SK-N-SH (cell line): ENCODE measurements around the gene HAUS7. TPM values are rescaled to one million over a fixed set of nuclear protein-coding genes. Genes with fewer than 3 reads are reported as not detected.

Experiments used
- CTCF ChIA-PET: fragments of 300-600, 350-600 bp; formaldehyde crosslinking; extraction: SDS; loops from one replicate; lab custom pipeline; 2021; lab: Yijun Ruan, JAX
- POLR2A ChIA-PET: fragments of 350-600 bp; sonication (Branson Sonifier 250); formaldehyde crosslinking; extraction: SDS; loops from one replicate; lab custom pipeline; 2020; ENCODE audit warnings: antibody characterized with exemption, inconsistent platforms; lab: Yijun Ruan, JAX
- DNase-seq: peaks from one replicate; pipeline ENCODE4 v3.0.0; 2012
- H2AFZ ChIP-seq: fragments of 200-600 bp; sonication (generic); 2 replicates; pipeline ENCODE4 v1.8.1; 2016; ENCODE audit warnings: antibody characterized with exemption, mild to moderate bottlenecking, low read depth
- H3F3A ChIP-seq: fragments of 200-600 bp; sonication (generic); replicated peaks from 2 replicates; pipeline ENCODE3; 2016; ENCODE audit warnings: antibody characterized with exemption, mild to moderate bottlenecking; ENCODE audit not compliant: insufficient read depth
- H3K27ac ChIP-seq, 2 experiments: fragments of 200-500 bp in 1 of 2; fragments of 200-600 bp in 1 of 2; sonication (Bioruptor generic) in 1 of 2; sonication (generic), shearing (Covaris generic) in 1 of 2; 2 replicates each; pipeline versions ENCODE4 v1.5.1 to v1.6.1; 2014 to 2016; ENCODE audit warnings: low read depth in 2 of 2, inconsistent platforms in 1 of 2, low read length in 1 of 2, mild to moderate bottlenecking in 1 of 2, mixed read lengths in 1 of 2
- H3K27me3 ChIP-seq: fragments of 200-600 bp; sonication (generic), shearing (Covaris generic); 2 replicates; pipeline ENCODE4 v1.6.1; 2016; ENCODE audit warnings: mixed run types; ENCODE audit not compliant: insufficient read depth
- H3K36me3 ChIP-seq, 2 experiments: fragments of 200-500 bp in 1 of 2; fragments of 200-600 bp in 1 of 2; sonication (Bioruptor generic) in 1 of 2; sonication (generic) in 1 of 2; replicated peaks in 1 of 2; 2 replicates each; pipeline versions ENCODE3 to v1.5.1; 2014 to 2016; ENCODE audit warnings: low read length in 1 of 2, mild to moderate bottlenecking in 1 of 2; ENCODE audit not compliant: insufficient read depth in 2 of 2, control insufficient read depth in 1 of 2
- H3K4me1 ChIP-seq, 2 experiments: fragments of 200-500 bp in 1 of 2; fragments of 200-600 bp in 1 of 2; sonication (Bioruptor generic) in 1 of 2; sonication (generic), shearing (Covaris generic) in 1 of 2; 2 replicates each; pipeline versions ENCODE4 v1.5.1 to v1.6.1; 2014 to 2016; ENCODE audit warnings: low read depth in 1 of 2, low read length in 1 of 2, mixed run types in 1 of 2; ENCODE audit not compliant: insufficient read depth in 2 of 2, control insufficient read depth in 1 of 2
- H3K4me2 ChIP-seq: fragments of 200-600 bp; sonication (generic), shearing (Covaris generic); 2 replicates; pipeline ENCODE4 v1.6.1; 2017; ENCODE audit warnings: mixed run types
- H3K4me3 ChIP-seq, 2 experiments: fragments of 200-500 bp in 1 of 2; fragments of 200-600 bp in 1 of 2; sonication (Bioruptor generic) in 1 of 2; sonication (generic), shearing (Covaris generic) in 1 of 2; 2 replicates each; pipeline versions ENCODE4 v1.5.1 to v1.8.1; 2014 to 2016; ENCODE audit warnings: low read depth in 2 of 2, inconsistent platforms in 1 of 2, low read length in 1 of 2, mild to moderate bottlenecking in 1 of 2, mixed read lengths in 1 of 2, moderate library complexity in 1 of 2
- H3K79me2 ChIP-seq: fragments of 200-600 bp; sonication (generic); 2 replicates; pipeline ENCODE4 v1.8.1; 2017; ENCODE audit warnings: mild to moderate bottlenecking; ENCODE audit not compliant: insufficient read depth
- H3K9ac ChIP-seq: fragments of 200-600 bp; sonication (generic); 2 replicates; pipeline ENCODE4 v1.6.1; 2017; ENCODE audit warnings: mixed run types
- H3K9me2 ChIP-seq: fragments of 200-600 bp; sonication (generic); 2 replicates; pipeline ENCODE4 v1.6.1; 2017; ENCODE audit warnings: mixed run types
- H3K9me3 ChIP-seq: fragments of 200-600 bp; sonication (generic); 2 replicates; pipeline ENCODE4 v1.6.1; 2017; ENCODE audit warnings: mixed run types, mild to moderate bottlenecking, moderate library complexity
- H4K20me1 ChIP-seq: fragments of 200-600 bp; sonication (generic); 2 replicates; pipeline ENCODE4 v1.6.1; 2017; ENCODE audit warnings: mild to moderate bottlenecking, mixed run types; ENCODE audit not compliant: insufficient read depth
- CTCF ChIP-seq: fragments of 200-600 bp; sonication (generic); IDR thresholded peaks from 2 replicates; pipeline ENCODE4 v1.6.1; 2017; ENCODE audit warnings: antibody characterized with exemption, mild to moderate bottlenecking, moderate library complexity
- ELF1 ChIP-seq: IDR thresholded peaks from 2 replicates; pipeline ENCODE4 v1.4.0; 2012
- GATA2 ChIP-seq: sonication (generic); formaldehyde crosslinking; IDR thresholded peaks from 2 replicates; pipeline ENCODE4 v1.5.0; 2020; ENCODE audit warnings: mild to moderate bottlenecking, missing genetic modification reagents
- IRF3 ChIP-seq: fragments of 150-350 bp; IDR thresholded peaks from 2 replicates; pipeline ENCODE4 v1.6.1; 2016; ENCODE audit warnings: mild to moderate bottlenecking, low read depth, low read length
- RAD21 ChIP-seq: IDR thresholded peaks from 2 replicates; pipeline ENCODE4 v1.6.1; 2012; ENCODE audit warnings: mild to moderate bottlenecking, low read length
- RXRA ChIP-seq: IDR thresholded peaks from 2 replicates; pipeline ENCODE4 v1.4.0; 2012; ENCODE audit warnings: low read depth, mild to moderate bottlenecking, borderline replicate concordance
- SMC3 ChIP-seq: IDR thresholded peaks from 2 replicates; pipeline ENCODE4 v1.6.1; 2012; ENCODE audit warnings: low read depth, low read length, improper control_type of control experiment
- TCF12 ChIP-seq: IDR thresholded peaks from 2 replicates; pipeline ENCODE4 v1.4.0; 2012
- WGBS: methylation state at CpG from one replicate; pipeline ENCODE4 v1.1.6; 2017; ENCODE audit warnings: low lambda C conversion rate; 5-methylcytosine and 5-hydroxymethylcytosine counted together
- polyA plus RNA-seq, 3 experiments: library from polyadenylated mRNA; depleted of rRNA; stranded (reverse); fragments of >200 nt; gene quantifications; 2 replicates each; pipeline ENCODE4 v1.2.3, GENCODE V29; 2012
- TF ChIP-seq, protein P1 (sequence below): IDR thresholded peaks from 2 replicates; pipeline ENCODE4 v1.4.0; 2012; ENCODE audit warnings: low read depth
- TF ChIP-seq, protein P2 (sequence below): IDR thresholded peaks from 2 replicates; pipeline ENCODE4 v1.4.0; 2012; ENCODE audit warnings: low read depth, borderline replicate concordance

The HAUS7 gene
- polyA plus RNA-seq, 1 of the 3 experiments (the other 2 are of a cell fraction) = 39.7 TPM

- Histone ChIP-seq H3K36me3 (no peaks in the 10 kb centered on the region), H3K27me3 (peaks cover 46% of the 10 kb centered on the region), H3K4me3 (no peak overlapping the region)
- DNase-seq = no peak
- CTCF ChIA-PET = interaction anchor here (0.7 to 2.9 kb wide), 16 partner anchors 10 to 497 kb away, joined by 3 to 24 read pairs (median 3); partner anchors contain the start of gene PNMA6E
- POLR2A ChIA-PET = no interaction called here
- TF ChIP-seq SMC3 = peak; percentile 45
- TF ChIP-seq CTCF = peak; percentile 31; the same call in 1 of the 2 replicates
- TF ChIP-seq GATA2 (CRISPR knock-in tag) = no peak
- no peak for TF ChIP-seq TCF12
- no peak for TF ChIP-seq ELF1
- peak; percentile 59 for TF ChIP-seq RAD21
- TF ChIP-seq, all 33 proteins: peak for 3
- no peak overlapping the region for H2AFZ ChIP-seq
- no peaks in the 10 kb centered on the region for H3K79me2 ChIP-seq
- H3K9ac ChIP-seq = no peak overlapping the region
- H3K9me2 ChIP-seq = no peaks in the 10 kb centered on the region
- H3K27ac ChIP-seq = no peak overlapping the region
- H3K9me3 ChIP-seq = no peaks in the 10 kb centered on the region
- no peak overlapping the region for H3K4me2 ChIP-seq
- H3F3A ChIP-seq = no peaks in the 10 kb centered on the region
- H4K20me1 ChIP-seq = no peaks in the 10 kb centered on the region
- WGBS = 17% methylated on average over 7 of the region's 8 CpGs
- H3K4me1 ChIP-seq = no peaks in the 10 kb centered on the region
These were observed 31.8 kb downstream of the HAUS7 start for GRCh38 chrX:153438532-153438931.

DNA sequence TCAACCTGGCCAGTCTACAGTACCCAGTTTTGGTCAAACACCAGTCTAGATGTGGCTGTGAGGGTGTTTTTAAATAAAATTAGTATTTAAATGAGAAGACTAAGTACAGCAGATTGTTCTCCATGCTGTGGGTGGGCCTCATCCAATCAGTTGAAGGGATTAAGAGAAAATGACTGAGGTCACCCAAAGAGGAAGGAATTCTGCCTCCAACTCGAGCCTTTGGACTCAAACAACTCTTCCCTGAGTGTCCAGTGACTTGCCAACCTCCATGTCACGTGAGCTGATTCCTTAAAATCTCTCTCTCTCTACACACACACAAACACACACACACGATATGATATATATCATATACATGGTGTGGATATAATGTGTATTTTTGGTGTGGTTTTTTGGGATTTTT lies 34.5 kb downstream of the HAUS7 start:
- no peak overlapping the region for H2AFZ ChIP-seq
- H3K27ac ChIP-seq = no peak overlapping the region
- H3K9me3 ChIP-seq = no peaks in the 10 kb centered on the region
- H3K4me3 ChIP-seq = no peak overlapping the region
- WGBS = 15% methylated on average over 3 of the region's 3 CpGs
- TF ChIP-seq, protein P1, sequence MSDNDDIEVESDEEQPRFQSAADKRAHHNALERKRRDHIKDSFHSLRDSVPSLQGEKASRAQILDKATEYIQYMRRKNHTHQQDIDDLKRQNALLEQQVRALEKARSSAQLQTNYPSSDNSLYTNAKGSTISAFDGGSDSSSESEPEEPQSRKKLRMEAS = no peak
- TF ChIP-seq, protein P2, sequence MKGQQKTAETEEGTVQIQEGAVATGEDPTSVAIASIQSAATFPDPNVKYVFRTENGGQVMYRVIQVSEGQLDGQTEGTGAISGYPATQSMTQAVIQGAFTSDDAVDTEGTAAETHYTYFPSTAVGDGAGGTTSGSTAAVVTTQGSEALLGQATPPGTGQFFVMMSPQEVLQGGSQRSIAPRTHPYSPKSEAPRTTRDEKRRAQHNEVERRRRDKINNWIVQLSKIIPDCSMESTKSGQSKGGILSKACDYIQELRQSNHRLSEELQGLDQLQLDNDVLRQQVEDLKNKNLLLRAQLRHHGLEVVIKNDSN = no peak
- no peak for TF ChIP-seq IRF3
- no peak for TF ChIP-seq RXRA
- peaks cover 38% of the 10 kb centered on the region; the same call in 1 of the 2 replicates for H3K27me3 ChIP-seq
- no peak overlapping the region for H3K4me2 ChIP-seq
- no peaks in the 10 kb centered on the region for H3K9me2 ChIP-seq
- H4K20me1 ChIP-seq = no peaks in the 10 kb centered on the region
- no peaks in the 10 kb centered on the region for H3K79me2 ChIP-seq
- no peak for DNase-seq
- H3F3A ChIP-seq = no peaks in the 10 kb centered on the region
- no peaks in the 10 kb centered on the region for H3K36me3 ChIP-seq
- ChIA-PET CTCF (no interaction called here), POLR2A (no interaction called here)
- H3K9ac ChIP-seq = no peak overlapping the region
- no peaks in the 10 kb centered on the region for H3K4me1 ChIP-seq
